ENCODE measurements around the gene OSBPL8. TPM values are rescaled to one million over a fixed set of nuclear protein-coding genes. Genes with fewer than 3 reads are reported as not detected.

Gene OSBPL8
- total and polyA plus RNA-seq, 2 experiments from 2014 or later: 78.0 to 124 TPM

- no peak overlapping the region for H3K4me3 ChIP-seq
- Mint-ChIP-seq H3K4me1 (no peaks in the 10 kb centered on the region), H3K27me3 (ENCODE audit: insufficient read depth, low read depth, poor library complexity) (no peaks in the 10 kb centered on the region), H3K27ac (no peak overlapping the region), H3K4me3 (no peak overlapping the region), H3K36me3 (ENCODE audit: low read depth) (peaks cover 40% of the 10 kb centered on the region), H3K9me3 (peaks cover 15% of the 10 kb centered on the region)
- no peaks in the 10 kb centered on the region; the same call in 1 of the 2 replicates for H3K36me3 ChIP-seq (ENCODE audit: insufficient read depth)
- H3K27me3 ChIP-seq (ENCODE audit: insufficient read depth): no peaks in the 10 kb centered on the region
- no peaks in the 10 kb centered on the region for H3K4me1 ChIP-seq (ENCODE audit: insufficient read depth)
- DNase-seq (ENCODE audit: low spot score): no peak
- no peaks in the 10 kb centered on the region for H4K20me1 ChIP-seq (replicated peaks; ENCODE audit: insufficient read depth)
- TF ChIP-seq ETS1 (IDR thresholded peaks at IDR 0.05) (no peak), JUNB (IDR thresholded peaks at IDR 0.05; ENCODE audit: unreplicated experiment) (no peak), POLR2AphosphoS5 (IDR thresholded peaks at IDR 0.05; ENCODE audit: low read depth) (no peak), ZNF462 (CRISPR knock-in tag; IDR thresholded peaks at IDR 0.05) (no peak), NANOG (IDR thresholded peaks at IDR 0.05; ENCODE audit: borderline replicate concordance) (no peak), EZH2 (IDR thresholded peaks at IDR 0.05; ENCODE audit: low read depth, unreplicated experiment) (no peak), ZNF331 (CRISPR knock-in tag; IDR thresholded peaks at IDR 0.05; ENCODE audit: low read depth) (no peak), CREB1 (CRISPR knock-in tag; IDR thresholded peaks at IDR 0.05; ENCODE audit: low read depth) (no peak), REST (IDR thresholded peaks at IDR 0.05; ENCODE audit: unreplicated experiment) (no peak), ZNF114 (CRISPR knock-in tag; IDR thresholded peaks at IDR 0.05) (no peak), EZH2phosphoT487 (IDR thresholded peaks at IDR 0.05; ENCODE audit: unreplicated experiment) (no peak), CTCF (conservative IDR thresholded peaks at IDR 0.05; ENCODE audit: low read depth in 2 of 2) (no peak), STAT1 (IDR thresholded peaks at IDR 0.05; ENCODE audit: unreplicated experiment) (no peak)
- no peaks in the 10 kb centered on the region for H3K9me2 ChIP-seq (ENCODE audit: insufficient read depth)
- no peak for ATAC-seq
- H2AFZ ChIP-seq: no peak overlapping the region
- peaks cover 13% of the 10 kb centered on the region; the same call in 1 of the 2 replicates for H3K79me2 ChIP-seq (replicated peaks; ENCODE audit: insufficient read depth)
- no peak overlapping the region for H3K27ac ChIP-seq (ENCODE audit: low read depth)
- no peak overlapping the region for H3K4me2 ChIP-seq
- no peaks in the 10 kb centered on the region for H3F3A ChIP-seq (replicated peaks; ENCODE audit: low read depth)
Observed at GRCh38 chr12:76489737-76490136, 69.8 kb downstream of the OSBPL8 start.

Data from GM23338 (cell line).